ENCODE results near the gene THNSL1.
"Not testable (repeated sequence)": the region's sequence is repeated elsewhere in the genome, so short reads cannot be mapped to it uniquely, and the experiment has no call there.

The THNSL1 gene

DNA sequence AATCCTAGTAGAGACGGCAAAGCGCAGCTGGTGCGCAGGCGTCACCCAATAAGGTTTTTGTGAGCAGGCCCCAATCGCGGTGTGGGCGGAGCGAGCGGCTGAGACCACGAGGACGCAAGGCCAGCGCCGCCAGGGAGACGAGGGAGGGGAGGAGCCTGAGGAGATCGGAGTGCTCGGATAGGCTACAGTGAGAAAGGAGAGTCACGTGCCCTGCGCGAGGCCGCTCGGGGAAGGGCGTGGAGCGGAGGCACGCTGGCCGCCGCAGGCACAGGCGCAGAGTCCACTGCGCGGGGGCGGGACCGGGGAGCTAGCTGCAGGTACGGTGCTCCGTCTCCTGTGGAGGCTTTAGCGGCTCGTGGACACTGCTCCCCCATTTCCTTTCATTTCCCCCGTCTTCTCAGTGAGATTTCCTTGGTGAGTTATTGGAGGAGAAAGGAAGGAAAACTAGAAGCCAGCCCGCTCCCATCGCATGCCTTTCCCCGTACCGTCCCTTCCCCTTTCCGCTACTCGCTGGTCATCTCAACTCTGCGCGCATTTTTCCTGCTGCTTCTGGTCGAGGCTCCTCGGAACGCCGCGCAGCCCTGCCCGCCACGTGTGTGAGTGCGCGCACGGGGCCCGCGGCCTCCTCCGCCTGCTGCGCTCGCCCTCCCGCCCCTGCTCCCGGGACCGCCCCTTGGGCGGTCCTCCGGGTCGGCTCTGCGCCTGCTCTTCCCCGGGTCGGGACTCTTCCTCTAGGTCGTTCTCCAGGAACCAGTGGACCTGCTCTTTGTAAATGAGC, at the start of gene THNSL1:
Gene THNSL1 (plus strand): TSS at position 237 of the 778 bp plus-strand sequence. CDS start 6,612 bp downstream, outside the sequence.
- DNase-seq (ENCODE audit: low read depth, low spot score): peak; percentile 95

GRCh38 chr10:24966962-24967481, 49.4 kb upstream of the THNSL1 start:
- DNase-seq (ENCODE audit: low read depth, low spot score): no peak

- no peak for DNase-seq (ENCODE audit: low read depth, low spot score)
Observed at GRCh38 chr10:24968349-24968748, 48.1 kb upstream of the THNSL1 start.

- not testable (repeated sequence) for DNase-seq (ENCODE audit: low read depth, low spot score)
Observed at GRCh38 chr10:24968951-24969350, 47.5 kb upstream of the THNSL1 start.

GRCh38 chr10:24969841-24970281, 46.6 kb upstream of the THNSL1 start:
- no peak for DNase-seq (ENCODE audit: low read depth, low spot score)

- no peak for DNase-seq (ENCODE audit: low read depth, low spot score)
Observed at GRCh38 chr10:24971374-24971773, 45.0 kb upstream of the THNSL1 start.

- DNase-seq (ENCODE audit: low read depth, low spot score): no peak
Observed at GRCh38 chr10:24973163-24973562, 43.2 kb upstream of the THNSL1 start.

DNA sequence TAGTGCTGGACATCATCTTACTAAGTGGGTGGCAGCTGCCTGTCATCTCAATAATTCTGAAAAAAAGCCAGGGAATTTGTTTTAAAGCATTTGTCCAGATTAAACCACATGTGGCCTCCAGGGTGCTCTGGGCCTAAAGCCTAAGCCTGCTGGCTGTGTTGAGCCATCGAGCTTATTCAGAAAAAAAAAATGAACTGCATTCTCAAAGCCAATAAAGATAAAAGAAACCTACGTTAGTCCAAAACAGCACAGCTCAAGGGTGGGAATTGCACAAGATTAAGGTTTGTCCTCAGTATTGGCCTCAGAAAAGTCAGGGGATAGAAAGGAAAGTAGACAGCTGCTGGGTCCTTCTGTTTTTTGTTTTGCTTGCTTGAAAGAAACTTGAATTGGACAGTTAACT, 41.4 kb upstream of the THNSL1 start:
- no peak for DNase-seq (ENCODE audit: low read depth, low spot score)

- DNase-seq (ENCODE audit: low read depth, low spot score): no peak
Observed at GRCh38 chr10:24979685-24980084, 36.7 kb upstream of the THNSL1 start.

- DNase-seq (ENCODE audit: low read depth, low spot score): no peak
Observed at GRCh38 chr10:24981161-24981710, 35.2 kb upstream of the THNSL1 start.

- DNase-seq (ENCODE audit: low read depth, low spot score): no peak
Observed at GRCh38 chr10:24982319-24983112, 33.9 kb upstream of the THNSL1 start.

GRCh38 chr10:24983130-24983529, 33.3 kb upstream of the THNSL1 start:
- no peak for DNase-seq (ENCODE audit: low read depth, low spot score)

- no peak for DNase-seq (ENCODE audit: low read depth, low spot score)
Observed at GRCh38 chr10:24983946-24984345, 32.5 kb upstream of the THNSL1 start.

GRCh38 chr10:24984906-24985305, 31.5 kb upstream of the THNSL1 start:
- no peak for DNase-seq (ENCODE audit: low read depth, low spot score)

DNA sequence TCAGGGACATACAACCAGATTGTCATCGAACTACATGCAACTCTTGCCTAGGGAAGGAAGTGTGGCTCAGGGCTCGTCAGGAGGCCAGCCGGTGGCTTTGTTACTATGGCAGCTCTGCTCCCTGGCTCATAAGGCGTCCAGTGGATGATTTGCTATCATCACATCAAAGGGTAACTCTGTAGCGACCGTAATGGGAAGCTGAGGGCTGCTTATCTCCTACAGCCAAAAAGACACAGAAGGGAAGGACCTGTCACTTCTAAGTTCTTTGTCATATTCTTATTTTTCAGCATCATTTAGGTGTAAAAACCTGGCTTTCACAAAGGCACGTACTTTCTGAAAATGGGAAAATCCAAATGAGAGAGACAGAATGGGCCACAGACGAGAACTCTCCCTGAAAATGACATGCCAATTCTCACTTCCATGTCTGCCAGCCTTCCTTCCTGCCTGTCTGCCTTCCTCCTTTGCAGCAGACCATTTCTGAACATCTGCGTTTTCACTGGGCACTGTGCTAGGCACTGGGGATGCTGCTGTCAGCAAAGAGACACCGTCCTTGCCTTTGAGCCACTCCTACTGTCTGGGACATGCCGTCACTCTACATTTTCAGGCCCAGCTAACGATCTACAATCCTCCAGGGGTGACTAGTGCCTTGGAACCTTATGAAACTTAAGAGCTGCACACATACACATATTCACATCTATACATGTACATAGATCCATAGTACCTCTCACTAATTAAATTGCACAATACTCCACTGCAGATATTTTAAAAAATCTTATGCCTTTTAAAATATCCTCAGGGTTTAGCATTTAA, 27.4 kb upstream of the THNSL1 start:
- no peak for DNase-seq (ENCODE audit: low read depth, low spot score)

DNA sequence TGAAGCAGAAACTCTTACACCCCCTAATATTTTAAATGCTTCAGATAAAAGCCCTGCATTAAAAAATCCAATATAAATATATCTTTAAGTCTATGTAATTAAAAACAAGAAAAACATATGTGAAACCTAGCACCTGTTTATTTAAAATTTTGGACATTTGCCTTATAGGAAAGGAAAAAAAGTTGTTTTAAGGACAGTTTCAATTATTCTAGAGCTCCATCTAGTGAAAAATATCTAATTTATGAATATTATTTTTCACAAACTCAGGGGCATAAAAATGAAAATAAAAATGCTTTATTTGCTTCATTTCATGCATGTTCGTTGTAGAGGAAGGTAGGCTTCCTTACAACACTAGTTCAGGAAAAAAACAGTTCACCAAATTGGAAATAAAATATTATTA, 26.5 kb upstream of the THNSL1 start:
- no peak for DNase-seq (ENCODE audit: low read depth, low spot score)

DNA sequence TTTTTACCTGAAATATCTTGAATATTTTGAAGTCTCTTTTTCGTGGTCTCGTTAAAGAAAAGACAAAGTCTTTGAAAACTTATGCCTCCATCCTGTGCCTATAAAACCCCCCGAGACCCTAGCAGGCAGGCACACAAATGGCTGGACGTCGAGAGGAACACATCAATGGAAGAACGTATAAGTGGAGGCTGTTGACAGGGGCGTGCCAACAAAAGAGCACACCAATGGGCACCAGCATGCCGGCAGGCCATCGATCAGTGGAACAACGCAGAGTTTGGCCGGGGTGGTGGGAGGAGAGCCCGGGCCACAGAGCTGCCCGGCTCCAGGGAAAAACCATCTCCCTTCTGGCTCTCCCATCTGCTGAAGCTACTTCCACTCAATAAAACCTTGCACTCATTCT, 25.1 kb upstream of the THNSL1 start:
- DNase-seq (ENCODE audit: low read depth, low spot score): no peak

- no peak for DNase-seq (ENCODE audit: low read depth, low spot score)
Observed at GRCh38 chr10:24992512-24993133, 23.8 kb upstream of the THNSL1 start.

DNA sequence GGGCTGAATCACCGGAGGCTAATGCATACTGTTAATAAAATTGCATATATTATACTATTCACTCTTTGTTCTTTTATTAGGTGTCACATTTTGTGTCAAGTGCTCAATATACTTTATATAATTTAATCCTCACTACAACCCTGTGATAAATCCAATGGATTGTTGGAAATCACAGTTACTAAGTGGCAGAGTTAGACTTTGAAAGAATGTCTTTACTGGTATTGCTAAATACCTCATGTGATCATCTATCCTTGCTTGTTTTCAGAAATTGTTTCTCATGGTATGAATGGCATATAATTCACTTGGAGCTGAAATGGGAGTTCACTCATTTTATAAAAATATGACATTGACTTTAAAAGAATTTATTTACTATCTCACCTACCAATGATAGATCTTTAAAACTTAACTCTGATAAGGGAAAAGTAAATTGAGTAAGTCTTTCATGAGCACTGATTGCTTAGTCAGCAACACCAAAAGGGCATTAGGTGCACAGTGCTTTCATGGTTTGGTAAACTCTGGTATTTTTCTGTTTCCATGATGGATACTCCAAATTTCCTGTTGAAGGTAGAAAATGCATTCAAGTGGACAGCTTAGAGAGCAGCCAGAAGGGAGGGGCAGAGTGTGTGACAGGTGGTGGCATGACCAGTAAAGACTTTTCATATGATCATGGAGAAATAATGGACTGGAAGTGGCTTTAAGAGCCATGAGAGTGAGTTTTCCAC, 23.0 kb upstream of the THNSL1 start:
- no peak for DNase-seq (ENCODE audit: low read depth, low spot score)

GRCh38 chr10:24995072-24995471, 21.3 kb upstream of the THNSL1 start:
- DNase-seq (ENCODE audit: low read depth, low spot score): no peak

Data from brain pericyte (primary cell).